DMS79 treated with DMSO at 0.1 percent for 48 hours (cell line): Measurements from ENCODE around the gene SYNPO.

ENCODE experiments used
- DNase-seq: peaks from one replicate; lab custom pipeline; 2025; lab: John Stamatoyannopoulos, UW

Gene SYNPO

GRCh38 chr5:150625831-150626746, 14.4 kb upstream of the SYNPO start:
- no peak for DNase-seq

GRCh38 chr5:150626853-150627276, 13.6 kb upstream of the SYNPO start:
- no peak for DNase-seq

- DNase-seq = no peak
Measured at GRCh38 chr5:150627731-150628545, 12.5 kb upstream of the SYNPO start.

GRCh38 chr5:150628936-150629485, 11.4 kb upstream of the SYNPO start:
- no peak for DNase-seq

GRCh38 chr5:150630016-150630415, 10.4 kb upstream of the SYNPO start:
- DNase-seq = no peak

- DNase-seq = no peak
Measured at GRCh38 chr5:150630461-150631325, 9.8 kb upstream of the SYNPO start.

GRCh38 chr5:150631326-150631701, 9.1 kb upstream of the SYNPO start:
- no peak for DNase-seq

- no peak for DNase-seq
Measured at GRCh38 chr5:150632305-150633160, 7.9 kb upstream of the SYNPO start.

GRCh38 chr5:150633429-150633828, 7.0 kb upstream of the SYNPO start:
- no peak for DNase-seq

GRCh38 chr5:150636391-150637244, 3.8 kb upstream of the SYNPO start:
- no peak for DNase-seq

GRCh38 chr5:150637245-150638052, 3.0 kb upstream of the SYNPO start:
- no peak for DNase-seq

- DNase-seq = no peak
Measured at GRCh38 chr5:150638053-150638444, 2.4 kb upstream of the SYNPO start.

GRCh38 chr5:150638488-150639376, 1.7 kb upstream of the SYNPO start:
- no peak for DNase-seq

- DNase-seq = no peak
Measured at GRCh38 chr5:150639377-150639692, 1.1 kb upstream of the SYNPO start.

- no peak for DNase-seq
Measured at GRCh38 chr5:150639751-150640150, 709 bp upstream of the SYNPO start.

GRCh38 chr5:150641006-150641570, 628 bp downstream of the SYNPO start:
- DNase-seq = no peak

- DNase-seq = no peak
Measured at GRCh38 chr5:150641824-150642566, 1.5 kb downstream of the SYNPO start.
